HepG2 (cell line): ENCODE results near the gene TMEM214. TPM values are rescaled to one million over a fixed set of nuclear protein-coding genes. Genes with fewer than 3 reads are reported as not detected.

Source experiments
- CAMTA2 ChIP-seq: sonication (generic); formaldehyde crosslinking; IDR thresholded peaks from 2 replicates; pipeline ENCODE4 v1.4.0; 2020; ENCODE audit warnings: mild to moderate bottlenecking, missing genetic modification reagents, borderline replicate concordance
- CBX5 ChIP-seq: sonication (generic); formaldehyde crosslinking; IDR thresholded peaks from 2 replicates; pipeline ENCODE4 v1.4.0; 2020; ENCODE audit warnings: missing genetic modification reagents, borderline replicate concordance
- DMAP1 ChIP-seq: IDR thresholded peaks from 2 replicates; pipeline ENCODE4 v1.6.1; 2016
- DPF2 ChIP-seq: sonication (generic); formaldehyde crosslinking; IDR thresholded peaks from 2 replicates; pipeline ENCODE4 v1.4.0; 2020; ENCODE audit warnings: mild to moderate bottlenecking, low read depth, missing genetic modification reagents, borderline replicate concordance
- GATAD1 ChIP-seq: IDR thresholded peaks from 2 replicates; pipeline ENCODE4 v1.6.1; 2016; ENCODE audit warnings: missing genetic modification reagents, missing compliant biosample characterization
- GZF1 ChIP-seq: sonication (generic); formaldehyde crosslinking; IDR thresholded peaks from 2 replicates; pipeline ENCODE4 v1.5.1; 2020; ENCODE audit warnings: mild to moderate bottlenecking, missing genetic modification reagents
- JUND ChIP-seq: sonication (generic); formaldehyde crosslinking; IDR thresholded peaks from 2 replicates; pipeline ENCODE4 v1.8.0; 2022; ENCODE audit warnings: mild to moderate bottlenecking, missing genetic modification reagents
- KMT2A ChIP-seq: sonication (generic); formaldehyde crosslinking; IDR thresholded peaks from 2 replicates; pipeline ENCODE4 v1.4.0; 2020; ENCODE audit warnings: missing genetic modification reagents
- MAFF ChIP-seq: IDR thresholded peaks from 2 replicates; pipeline ENCODE4 v1.6.1; 2011; ENCODE audit warnings: low read depth, low read length, improper control_type of control experiment
- MBD4 ChIP-seq: IDR thresholded peaks from 2 replicates; pipeline ENCODE4 v1.6.1; 2012; ENCODE audit warnings: low read length, inconsistent platforms, borderline replicate concordance
- MED8 ChIP-seq: sonication (generic); formaldehyde crosslinking; IDR thresholded peaks from 2 replicates; pipeline ENCODE4 v1.8.1; 2023; ENCODE audit warnings: mild to moderate bottlenecking, missing genetic modification reagents; ENCODE audit not compliant: insufficient replicate concordance
- MYNN ChIP-seq: sonication (generic); formaldehyde crosslinking; IDR thresholded peaks from 2 replicates; pipeline ENCODE4 v1.4.0; 2020; ENCODE audit warnings: mild to moderate bottlenecking, low read depth, missing genetic modification reagents
- NCOA2 ChIP-seq: sonication (generic); formaldehyde crosslinking; IDR thresholded peaks from 2 replicates; pipeline ENCODE4 v1.8.0; 2022; ENCODE audit warnings: inconsistent platforms
- NFRKB ChIP-seq: fragments of 450-650 bp; IDR thresholded peaks from 2 replicates; pipeline ENCODE4 v1.6.1; 2017
- NR2C2 ChIP-seq: sonication (generic); formaldehyde crosslinking; IDR thresholded peaks from 2 replicates; pipeline ENCODE4 v1.4.0; 2020; ENCODE audit warnings: missing genetic modification reagents, mild to moderate bottlenecking, moderate library complexity, borderline replicate concordance
- TCF7 ChIP-seq: sonication (generic); IDR thresholded peaks from 2 replicates; pipeline ENCODE4 v1.6.1; 2016; ENCODE audit warnings: antibody characterized with exemption, low read depth
- ZBTB38 ChIP-seq: sonication (generic); formaldehyde crosslinking; IDR thresholded peaks from 2 replicates; pipeline ENCODE4 v1.5.1; 2020; ENCODE audit warnings: mild to moderate bottlenecking, missing genetic modification reagents
- ZBTB7B ChIP-seq: sonication (generic); formaldehyde crosslinking; IDR thresholded peaks from 2 replicates; pipeline ENCODE4 v1.4.0; 2020; ENCODE audit warnings: missing genetic modification reagents
- ZBTB8A ChIP-seq: sonication (generic); formaldehyde crosslinking; IDR thresholded peaks from 2 replicates; pipeline ENCODE4 v1.4.0; 2020; ENCODE audit warnings: mild to moderate bottlenecking, low read depth, missing genetic modification reagents, borderline replicate concordance
- ZC3H13 ChIP-seq: sonication (generic); formaldehyde crosslinking; IDR thresholded peaks from 2 replicates; pipeline ENCODE4 v1.8.1; 2023; ENCODE audit warnings: mild to moderate bottlenecking, missing genetic modification reagents, moderate library complexity
- ZNF235 ChIP-seq: sonication (generic); formaldehyde crosslinking; IDR thresholded peaks from 2 replicates; pipeline ENCODE4 v1.8.1; 2023; ENCODE audit warnings: mild to moderate bottlenecking, missing genetic modification reagents, borderline replicate concordance
- ZNF550 ChIP-seq: sonication (generic); formaldehyde crosslinking; IDR thresholded peaks from 2 replicates; pipeline ENCODE4 v1.4.0; 2020; ENCODE audit warnings: mild to moderate bottlenecking, missing genetic modification reagents, borderline replicate concordance
- ZNF570 ChIP-seq: sonication (generic); formaldehyde crosslinking; IDR thresholded peaks from 2 replicates; pipeline ENCODE4 v1.4.0; 2020; ENCODE audit warnings: mild to moderate bottlenecking, missing genetic modification reagents, borderline replicate concordance
- ZNF572 ChIP-seq: sonication (generic); formaldehyde crosslinking; IDR thresholded peaks from 2 replicates; pipeline ENCODE4 v1.5.1; 2020; ENCODE audit warnings: mild to moderate bottlenecking, missing genetic modification reagents
- ZNF577 ChIP-seq: sonication (generic); formaldehyde crosslinking; IDR thresholded peaks from 2 replicates; pipeline ENCODE4 v1.4.0; 2020; ENCODE audit warnings: mild to moderate bottlenecking, low read depth, missing genetic modification reagents, borderline replicate concordance
- ZNF746 ChIP-seq: sonication (generic); formaldehyde crosslinking; IDR thresholded peaks from 2 replicates; pipeline ENCODE4 v1.8.0; 2022; ENCODE audit warnings: mild to moderate bottlenecking, missing genetic modification reagents
- polyA plus RNA-seq, 8 experiments: library from polyadenylated mRNA; depleted of rRNA in 3 of 8; stranded (reverse) in 7 of 8; unstranded in 1 of 8; fragments of >200 nt; fragmentation: Illumina TruSeq in 4 of 8; extraction: Trizol in 4 of 8; gene quantifications; 2 replicates each; pipeline versions ENCODE4 v1.2.1 to v1.2.3, GENCODE V29; 2011 to 2016; ENCODE audit warnings: low read depth in 4 of 8, missing spikeins in 1 of 8, mixed read lengths in 1 of 8; ENCODE audit not compliant: insufficient read depth in 1 of 8
- total RNA-seq, 5 experiments: library from RNA; depleted of rRNA; stranded (reverse); fragments of >200 nt; fragmentation: Illumina TruSeq; extraction: Trizol; gene quantifications; 2 replicates each; pipeline ENCODE4 v1.2.3, GENCODE V29; 2016; ENCODE audit warnings: low read depth in 1 of 5
- TF ChIP-seq, protein P1 (sequence below): sonication (generic); formaldehyde crosslinking; IDR thresholded peaks from 2 replicates; pipeline ENCODE4 v1.8.0; 2022; ENCODE audit warnings: mild to moderate bottlenecking, missing genetic modification reagents, moderate library complexity
- TF ChIP-seq, protein P2 (sequence below): sonication (generic); formaldehyde crosslinking; IDR thresholded peaks from 2 replicates; pipeline ENCODE4 v1.4.0; 2020; ENCODE audit warnings: missing genetic modification reagents
- TF ChIP-seq, protein P3 (sequence below): sonication (generic); formaldehyde crosslinking; conservative IDR thresholded peaks from 2 replicates; pipeline ENCODE4 v1.4.0; 2020; ENCODE audit warnings: missing genetic modification reagents

Gene TMEM214
- total and polyA plus RNA-seq, 2 of the 13 experiments (the other 11 are each of a cell fraction or from before 2014, with no cell fraction given): 58.3 to 132 TPM

DNA sequence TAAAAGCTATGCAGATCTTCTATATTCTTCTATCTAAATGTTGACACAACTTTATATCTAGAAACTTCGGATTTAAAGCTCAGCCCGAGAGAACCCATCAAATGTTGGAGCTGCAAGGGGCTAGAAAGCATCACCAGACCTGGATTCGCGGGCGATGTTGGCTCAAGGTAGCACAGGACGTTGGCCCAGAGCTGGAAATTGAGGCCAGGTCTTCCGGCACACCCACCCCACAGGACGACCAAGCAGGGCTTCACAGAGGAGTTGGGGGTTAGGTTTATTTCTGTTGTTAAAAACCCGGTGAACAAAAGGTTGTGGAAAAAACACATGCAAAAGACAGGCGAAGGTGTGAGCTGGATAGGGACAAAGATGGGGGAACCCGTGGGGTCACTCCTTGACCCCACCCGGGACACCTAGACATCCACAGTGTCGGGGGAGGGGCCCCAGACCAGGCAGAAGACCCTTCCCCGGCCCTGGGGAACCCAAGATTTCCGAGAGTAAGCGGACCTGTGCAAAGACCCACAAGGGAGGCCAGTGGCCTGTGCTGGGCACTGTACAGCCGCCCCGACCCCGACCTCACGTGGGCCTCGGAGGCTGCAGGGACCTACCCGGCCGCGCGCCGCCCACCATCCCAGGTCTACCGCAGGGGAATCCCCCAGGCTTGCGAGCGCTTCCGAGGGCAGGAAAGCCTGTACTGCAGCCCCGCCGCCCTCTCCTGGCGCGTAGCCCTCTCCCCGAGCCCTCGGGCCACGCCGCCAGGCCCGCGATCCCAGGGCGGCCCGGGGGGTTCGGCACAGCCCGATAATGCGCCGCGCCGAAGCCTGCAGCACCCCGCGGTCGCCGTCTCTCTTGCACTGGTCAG is 16.9 kb downstream of the TMEM214 start (continued):
- TF ChIP-seq GZF1 (peak; percentile 82; the same call in 1 of the 2 replicates), ZNF570 (CRISPR knock-in tag) (no peak), DMAP1 (no peak), TCF7 (no peak), ZNF235 (CRISPR knock-in tag) (no peak; the same call in 1 of the 2 replicates), ZBTB38 (CRISPR knock-in tag) (no peak; the same call in 1 of the 2 replicates), NFRKB (no peak), NR2C2 (CRISPR knock-in tag) (no peak), MED8 (CRISPR knock-in tag) (peak; percentile 18), NCOA2 (CRISPR knock-in tag) (0 out of 2 replicates have a peak, but pooled peaks have one; percentile 10), ZC3H13 (CRISPR knock-in tag) (peak; percentile 83; the same call in 1 of the 2 replicates), GATAD1 (CRISPR knock-in tag) (no peak; the same call in 1 of the 2 replicates), MAFF (no peak), ZNF577 (CRISPR knock-in tag) (peak; percentile 24; the same call in 1 of the 2 replicates), MBD4 (no peak), CBX5 (no peak; the same call in 1 of the 2 replicates), JUND (no peak), ZBTB8A (CRISPR knock-in tag) (0 out of 2 replicates have a peak, but pooled peaks have one; percentile 11), CAMTA2 (CRISPR knock-in tag) (no peak), DPF2 (CRISPR knock-in tag) (no peak), ZNF572 (CRISPR knock-in tag) (0 out of 2 replicates have a peak, but pooled peaks have one; percentile 29), ZNF550 (CRISPR knock-in tag) (0 out of 2 replicates have a peak, but pooled peaks have one; percentile 22), MYNN (0 out of 2 replicates have a peak, but pooled peaks have one; percentile 49), ZNF746 (CRISPR knock-in tag) (no peak; the same call in 1 of the 2 replicates), ZBTB7B (peak; percentile 56; the same call in 1 of the 2 replicates), KMT2A (no peak)
- TF ChIP-seq, protein P1, sequence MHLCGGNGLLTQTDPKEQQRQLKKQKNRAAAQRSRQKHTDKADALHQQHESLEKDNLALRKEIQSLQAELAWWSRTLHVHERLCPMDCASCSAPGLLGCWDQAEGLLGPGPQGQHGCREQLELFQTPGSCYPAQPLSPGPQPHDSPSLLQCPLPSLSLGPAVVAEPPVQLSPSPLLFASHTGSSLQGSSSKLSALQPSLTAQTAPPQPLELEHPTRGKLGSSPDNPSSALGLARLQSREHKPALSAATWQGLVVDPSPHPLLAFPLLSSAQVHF (CRISPR knock-in tag): peak; percentile 89; the same call in 1 of the 2 replicates
- TF ChIP-seq, protein P2, sequence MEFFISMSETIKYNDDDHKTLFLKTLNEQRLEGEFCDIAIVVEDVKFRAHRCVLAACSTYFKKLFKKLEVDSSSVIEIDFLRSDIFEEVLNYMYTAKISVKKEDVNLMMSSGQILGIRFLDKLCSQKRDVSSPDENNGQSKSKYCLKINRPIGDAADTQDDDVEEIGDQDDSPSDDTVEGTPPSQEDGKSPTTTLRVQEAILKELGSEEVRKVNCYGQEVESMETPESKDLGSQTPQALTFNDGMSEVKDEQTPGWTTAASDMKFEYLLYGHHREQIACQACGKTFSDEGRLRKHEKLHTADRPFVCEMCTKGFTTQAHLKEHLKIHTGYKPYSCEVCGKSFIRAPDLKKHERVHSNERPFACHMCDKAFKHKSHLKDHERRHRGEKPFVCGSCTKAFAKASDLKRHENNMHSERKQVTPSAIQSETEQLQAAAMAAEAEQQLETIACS (CRISPR knock-in tag): peak; percentile 20; the same call in 1 of the 2 replicates
- TF ChIP-seq, protein P3, sequence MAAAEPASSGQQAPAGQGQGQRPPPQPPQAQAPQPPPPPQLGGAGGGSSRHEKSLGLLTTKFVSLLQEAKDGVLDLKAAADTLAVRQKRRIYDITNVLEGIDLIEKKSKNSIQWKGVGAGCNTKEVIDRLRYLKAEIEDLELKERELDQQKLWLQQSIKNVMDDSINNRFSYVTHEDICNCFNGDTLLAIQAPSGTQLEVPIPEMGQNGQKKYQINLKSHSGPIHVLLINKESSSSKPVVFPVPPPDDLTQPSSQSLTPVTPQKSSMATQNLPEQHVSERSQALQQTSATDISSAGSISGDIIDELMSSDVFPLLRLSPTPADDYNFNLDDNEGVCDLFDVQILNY: peak; percentile 11; the same call in 1 of the 2 replicates
